HG03159 (cell line): ENCODE measurements around the gene MAP2K5.

Source experiments
- ATAC-seq: cut with Tn5 transposase; IDR thresholded peaks from one replicate; pipeline ENCODE4 v1.9.1; 2021; ENCODE audit warnings: mild to moderate bottlenecking, moderate library complexity; ENCODE audit not compliant: unreplicated experiment

MAP2K5 gene

DNA sequence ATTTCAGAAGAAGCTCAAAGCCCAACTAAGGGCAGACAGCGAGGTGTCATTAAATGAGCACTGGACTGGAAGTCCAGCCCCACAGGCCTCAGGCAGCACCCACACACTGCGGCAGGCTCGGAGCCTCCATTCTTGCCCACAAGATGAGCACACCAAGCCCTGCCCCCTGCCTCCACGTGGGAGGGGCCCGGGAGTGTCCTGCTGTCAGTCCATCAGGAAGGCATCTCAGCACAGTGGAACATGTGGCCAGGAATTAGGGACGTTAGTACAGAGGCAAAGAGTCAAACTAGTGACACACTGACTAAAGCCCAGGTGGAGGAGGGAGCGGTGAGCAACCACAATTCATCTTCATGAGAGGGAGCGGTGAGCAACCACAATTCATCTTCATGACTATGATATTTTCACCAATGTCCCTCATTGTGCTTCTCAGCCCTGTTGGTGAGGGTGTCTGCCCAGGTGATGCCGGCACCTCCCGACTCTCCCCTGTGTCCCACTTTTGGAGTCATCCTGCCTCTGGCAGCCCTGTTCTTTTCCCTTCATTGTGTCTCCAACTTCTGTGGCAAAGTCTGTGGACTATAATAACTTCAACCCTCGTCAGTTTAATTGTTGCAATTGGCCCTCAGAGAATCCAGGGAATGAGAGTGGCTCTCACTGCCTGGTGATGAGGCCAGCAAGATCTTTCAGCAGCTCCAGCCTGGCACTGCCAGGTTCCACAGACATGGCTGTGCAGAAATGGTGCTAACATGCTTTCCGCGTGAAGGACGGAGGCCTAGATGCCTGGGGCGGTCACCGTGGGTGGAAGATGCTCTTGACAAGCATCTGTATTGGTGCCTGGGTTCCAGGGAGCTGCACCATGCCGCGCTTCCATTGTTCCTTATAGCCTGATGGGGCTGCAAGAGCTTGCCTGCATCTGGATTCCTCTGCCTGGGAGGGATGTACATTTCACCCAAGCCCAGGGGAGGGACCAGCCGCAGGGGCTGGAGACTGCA lies 259.7 kb downstream of the MAP2K5 start:
- no peak for ATAC-seq

DNA sequence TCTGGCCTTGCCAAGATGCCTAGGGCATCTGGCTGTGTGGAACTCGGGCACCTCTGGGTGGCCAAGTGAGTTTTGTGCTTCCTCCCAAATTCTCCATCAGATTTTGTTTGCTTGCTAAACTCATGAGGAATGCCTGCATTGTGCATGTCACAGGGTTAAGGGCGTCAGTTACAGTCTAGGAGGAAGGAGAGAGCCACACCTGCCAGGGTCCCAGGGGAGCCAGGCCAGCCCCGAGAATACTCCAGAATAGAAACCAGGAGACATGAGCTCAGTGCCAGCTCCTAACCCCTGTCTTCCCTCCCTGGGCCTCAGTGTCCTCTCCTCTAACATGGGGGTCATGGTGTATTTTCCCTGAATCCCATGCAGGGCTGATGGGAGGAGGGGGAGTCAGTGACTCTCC lies 260.8 kb downstream of the MAP2K5 start:
- no peak for ATAC-seq

DNA sequence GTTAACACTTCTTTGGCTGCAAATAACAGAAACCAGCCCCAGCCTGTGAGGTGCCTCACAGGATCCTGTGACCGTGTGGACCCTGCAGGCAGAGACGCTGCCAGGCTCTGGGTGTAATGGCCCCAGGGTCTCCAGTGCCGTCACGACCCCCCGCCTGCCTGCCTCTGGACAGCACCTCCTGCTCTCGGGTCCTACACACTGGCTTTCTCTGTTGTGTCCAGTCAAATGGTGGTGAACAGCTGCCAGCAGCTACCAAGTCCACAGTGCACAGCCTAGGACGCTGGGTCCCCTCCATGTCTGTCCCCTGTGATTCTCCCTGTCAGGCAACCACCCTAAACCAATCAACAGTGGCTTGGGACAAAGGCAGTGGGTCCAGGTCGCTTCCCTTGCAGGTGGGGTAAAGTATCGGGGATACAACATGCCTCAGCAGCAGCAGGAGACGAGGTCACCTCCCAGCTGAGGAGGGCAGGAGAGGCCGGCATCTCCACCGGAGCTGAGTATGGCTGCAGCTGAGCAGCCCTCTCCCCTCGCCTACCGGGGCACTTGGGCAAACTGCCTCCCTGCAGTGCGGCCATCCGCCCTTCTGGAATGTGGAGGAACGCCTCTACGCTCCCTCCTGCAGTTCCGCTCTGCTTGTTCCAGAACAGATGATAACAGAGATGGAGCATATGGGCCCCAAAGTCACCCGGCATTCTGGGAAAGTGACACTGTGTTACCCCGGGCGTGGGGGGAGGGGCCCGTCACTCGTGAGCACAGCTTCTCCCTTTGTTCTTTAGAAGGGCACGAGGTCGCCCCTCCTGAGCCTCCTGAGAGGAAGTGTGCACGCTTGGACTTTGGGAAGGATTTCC lies 261.7 kb downstream of the MAP2K5 start:
- no peak for ATAC-seq

DNA sequence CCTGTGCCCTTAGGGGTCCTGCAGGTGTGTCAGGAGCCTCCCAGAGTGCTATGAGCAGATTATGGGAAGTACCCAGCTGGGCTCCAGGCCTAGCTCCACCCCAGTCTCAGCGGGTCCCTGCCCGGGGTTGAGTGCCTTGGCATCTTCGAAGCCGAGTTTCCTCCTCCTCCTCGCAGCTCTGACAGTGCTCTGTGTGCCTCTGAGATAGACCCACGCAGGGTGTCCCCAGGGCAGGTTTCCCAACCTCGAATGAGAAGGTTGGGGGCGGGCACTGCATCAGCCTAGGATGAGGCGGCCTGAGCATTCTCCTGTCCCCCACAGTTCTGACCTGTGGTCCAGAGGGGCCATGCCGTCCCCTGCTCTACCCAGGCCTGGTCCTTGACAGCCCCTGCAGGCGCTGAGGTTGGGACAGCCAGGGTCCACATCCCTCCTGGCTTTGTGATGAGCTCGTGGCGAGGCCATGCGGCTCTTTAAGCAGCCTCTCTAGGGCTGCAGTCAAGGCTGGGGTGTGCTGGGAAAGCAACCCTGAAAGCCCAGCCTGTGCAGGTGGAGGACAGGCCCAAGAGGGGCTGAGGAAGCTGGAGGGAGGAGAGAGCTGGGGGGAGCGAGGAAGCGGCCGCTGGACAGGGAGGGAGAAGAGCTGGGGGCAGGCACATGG lies 262.6 kb downstream of the MAP2K5 start:
- ATAC-seq = no peak

DNA sequence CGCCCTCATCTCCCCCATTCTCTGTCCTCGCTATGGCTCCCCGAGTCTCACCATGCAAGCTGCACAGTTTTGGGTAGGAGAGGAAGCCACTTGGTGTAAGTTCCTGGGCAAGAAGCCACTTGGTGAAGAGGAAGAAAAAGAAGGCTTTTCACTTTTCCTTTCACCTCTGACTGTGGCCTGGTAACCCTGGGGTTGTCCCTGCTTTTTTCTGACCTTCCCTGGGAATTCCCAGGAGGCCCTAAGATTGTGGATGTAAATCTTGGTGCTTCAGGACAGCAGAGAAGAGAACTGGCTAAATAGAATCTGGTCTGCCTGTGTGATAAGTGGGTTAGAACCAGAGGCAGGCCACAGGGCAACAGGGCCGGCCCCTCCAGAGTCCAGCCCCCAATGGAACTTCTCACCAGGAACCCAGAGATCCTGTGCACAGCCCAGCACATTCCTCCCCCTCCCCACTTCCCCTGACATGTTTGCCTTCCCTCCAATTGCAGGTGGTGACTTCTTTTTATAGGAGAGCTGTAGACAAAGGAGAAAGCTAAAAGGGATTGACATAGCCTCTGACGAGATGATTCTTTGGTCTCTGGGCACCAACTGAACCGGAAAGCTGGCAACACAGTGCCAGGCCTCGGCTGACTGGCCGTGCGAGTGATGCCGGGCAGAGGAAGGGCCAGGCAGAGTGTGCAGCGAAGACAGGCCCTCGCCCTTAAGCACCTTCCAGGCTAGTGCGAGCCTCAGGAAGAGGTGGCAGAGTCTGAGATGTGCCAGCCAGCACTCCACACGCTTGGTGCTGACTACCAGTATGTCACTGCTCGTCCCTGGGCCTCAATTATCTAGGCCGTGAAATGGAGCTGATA lies 263.4 kb downstream of the MAP2K5 start:
- ATAC-seq = no peak

DNA sequence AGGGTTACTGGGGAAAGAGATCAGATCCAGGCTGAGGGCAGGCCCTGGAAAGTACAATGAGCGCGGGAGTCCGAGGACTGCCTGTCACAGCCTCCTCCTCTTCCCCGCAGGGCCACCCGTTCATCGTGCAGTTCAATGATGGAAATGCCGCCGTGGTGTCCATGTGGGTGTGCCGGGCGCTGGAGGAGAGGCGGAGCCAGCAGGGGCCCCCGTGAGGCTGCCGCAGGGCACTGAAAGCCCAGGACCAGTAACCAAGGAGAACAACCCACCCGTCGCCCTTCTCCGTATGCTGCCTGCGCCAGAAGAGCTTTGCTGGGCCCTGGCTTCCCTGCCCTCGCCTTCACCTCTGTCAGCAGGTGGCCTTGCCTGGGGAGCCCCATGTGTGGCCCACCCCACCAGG lies 264.0 kb downstream of the MAP2K5 start:
- no peak for ATAC-seq

DNA sequence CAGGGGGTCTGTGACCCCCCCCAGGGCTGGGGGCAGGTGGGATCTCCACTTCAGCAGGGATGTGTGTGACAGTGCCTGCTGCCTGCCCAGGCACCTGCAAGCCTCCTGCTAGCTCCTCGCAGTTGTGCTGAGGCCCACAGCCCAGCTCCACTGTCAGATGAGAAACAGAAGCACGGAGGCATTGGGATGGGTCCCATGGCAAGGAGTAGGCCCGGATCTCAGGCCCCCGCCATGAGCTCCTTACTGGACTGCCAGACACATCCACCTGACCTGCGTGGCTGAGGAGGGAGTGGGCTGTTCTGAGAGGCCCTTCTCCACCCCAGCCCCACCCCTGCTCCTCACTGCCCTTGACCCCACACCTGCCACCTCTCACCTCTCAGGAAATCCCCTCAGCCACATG lies 264.6 kb downstream of the MAP2K5 start:
- no peak for ATAC-seq

DNA sequence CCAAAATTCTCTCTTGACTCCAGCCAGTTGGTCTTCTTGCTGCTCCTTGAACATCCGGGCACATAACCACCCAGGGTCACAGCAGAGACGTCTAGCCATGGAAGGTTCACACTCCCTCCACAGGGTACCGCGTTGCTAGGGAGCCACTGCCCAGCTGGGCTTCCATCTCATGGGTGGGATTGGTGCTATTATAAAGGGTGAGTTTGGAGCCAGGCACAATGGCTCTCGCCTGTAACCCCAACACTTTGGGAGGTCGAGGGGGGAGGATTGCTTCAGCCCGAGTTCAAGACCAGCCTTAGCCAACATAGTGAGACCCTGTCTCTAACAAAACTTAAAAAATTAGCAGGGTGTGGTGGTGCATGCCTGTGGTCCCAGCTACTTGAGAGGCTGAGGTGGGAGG lies 265.3 kb downstream of the MAP2K5 start:
- no peak for ATAC-seq

DNA sequence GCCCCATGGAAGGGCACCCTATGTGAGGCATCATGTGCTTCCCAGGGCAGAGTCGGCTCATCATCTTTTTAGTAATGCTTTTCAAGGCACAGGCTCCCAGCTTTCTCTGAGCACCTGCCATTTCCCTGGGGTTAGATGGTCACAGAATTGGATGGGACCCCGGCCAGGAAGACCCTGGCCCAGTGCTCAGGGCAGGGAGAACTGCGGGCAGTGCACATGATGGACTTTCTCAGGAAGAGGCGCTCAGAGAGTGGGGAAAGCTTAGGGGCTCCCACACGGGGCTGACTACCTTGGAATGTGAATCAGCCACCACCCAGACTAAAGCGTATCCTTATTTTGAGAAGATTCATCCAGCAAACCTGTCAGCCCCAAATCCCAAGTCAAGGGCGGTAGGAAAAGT lies 266.3 kb downstream of the MAP2K5 start:
- no peak for ATAC-seq

DNA sequence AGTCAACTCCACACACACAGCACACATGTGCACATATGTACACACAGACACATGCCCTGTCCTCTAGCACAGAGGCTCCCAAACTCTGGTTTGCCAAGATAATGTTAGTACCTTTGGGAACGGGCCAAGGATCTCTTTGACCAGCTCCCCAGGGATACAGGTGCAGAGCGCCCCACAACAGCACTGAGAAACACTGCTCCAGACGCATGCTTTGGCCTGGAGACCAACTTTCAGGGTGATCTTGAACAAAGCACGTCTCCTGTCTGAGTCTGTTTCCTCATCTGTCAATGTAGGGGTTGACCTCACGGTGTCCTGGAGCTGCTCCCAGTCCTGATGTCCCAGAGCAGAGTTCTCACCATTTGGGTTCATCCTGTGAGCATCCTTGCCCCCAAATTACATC lies 266.9 kb downstream of the MAP2K5 start:
- ATAC-seq = no peak

DNA sequence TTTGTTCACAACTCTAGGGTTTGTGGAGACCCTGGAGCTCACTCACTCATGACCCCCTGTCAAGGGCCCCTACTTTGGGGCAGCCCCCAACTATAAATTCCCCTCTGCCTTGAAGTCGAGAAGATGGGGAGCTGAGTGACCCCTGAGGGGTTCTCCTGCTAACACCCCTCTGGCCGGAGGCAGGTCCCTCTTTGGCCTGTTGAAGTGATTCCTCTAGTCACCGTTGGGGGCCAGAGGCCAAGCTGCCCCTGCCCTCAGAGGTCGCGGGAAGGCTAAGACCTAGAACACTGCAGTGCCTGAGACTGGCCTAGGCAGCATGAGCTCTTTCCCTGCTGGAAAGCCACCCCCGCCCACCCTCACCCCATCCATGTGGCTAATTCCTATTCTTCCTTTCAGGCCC lies 267.4 kb downstream of the MAP2K5 start:
- ATAC-seq = no peak

DNA sequence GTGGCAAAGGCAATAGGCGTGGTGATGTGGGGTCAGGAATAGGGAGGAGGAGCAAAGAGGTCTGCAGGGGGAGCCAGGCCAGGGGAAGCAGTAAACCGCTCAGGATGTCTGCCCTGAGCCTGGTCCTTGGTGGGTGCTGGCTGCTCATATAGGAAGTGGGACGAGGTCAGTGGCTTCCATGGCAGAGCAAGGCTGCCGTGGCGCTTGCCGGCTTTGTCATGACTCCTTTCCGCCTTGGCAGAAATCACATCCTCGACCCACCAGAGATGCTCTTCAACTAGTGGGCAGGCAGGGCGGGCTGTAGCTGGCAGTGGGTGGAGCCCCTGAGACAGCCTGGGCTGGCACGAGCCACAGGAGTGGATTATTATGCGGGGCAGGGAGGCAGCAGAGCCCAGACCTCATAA lies 269.7 kb downstream of the MAP2K5 start:
- no peak for ATAC-seq

DNA sequence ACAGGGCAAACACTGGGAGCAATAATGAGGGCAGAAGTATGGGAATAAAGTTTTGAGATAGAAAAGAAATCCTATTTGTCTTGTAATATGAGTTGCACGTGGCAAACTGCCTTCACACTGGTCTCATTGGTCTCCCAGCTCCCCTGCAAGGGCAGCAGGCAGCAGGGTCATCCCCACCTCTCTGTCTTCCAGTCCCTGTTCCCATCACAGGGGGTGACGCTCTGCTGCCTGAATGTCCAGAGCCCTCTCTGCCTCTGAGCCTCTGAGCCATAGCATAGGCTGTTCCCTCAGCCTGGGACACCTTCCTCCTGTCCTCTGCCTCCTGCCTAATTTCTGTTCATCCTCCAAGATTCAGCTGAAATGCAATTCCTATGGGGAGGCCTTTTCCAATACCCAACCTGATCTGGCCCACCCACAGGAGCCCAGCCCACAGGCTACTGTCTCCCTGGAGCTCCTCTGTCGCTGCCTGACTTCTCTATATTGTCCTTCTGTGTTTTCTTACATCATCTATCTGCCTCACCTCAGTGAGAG lies 270.7 kb downstream of the MAP2K5 start:
- ATAC-seq = no peak

DNA sequence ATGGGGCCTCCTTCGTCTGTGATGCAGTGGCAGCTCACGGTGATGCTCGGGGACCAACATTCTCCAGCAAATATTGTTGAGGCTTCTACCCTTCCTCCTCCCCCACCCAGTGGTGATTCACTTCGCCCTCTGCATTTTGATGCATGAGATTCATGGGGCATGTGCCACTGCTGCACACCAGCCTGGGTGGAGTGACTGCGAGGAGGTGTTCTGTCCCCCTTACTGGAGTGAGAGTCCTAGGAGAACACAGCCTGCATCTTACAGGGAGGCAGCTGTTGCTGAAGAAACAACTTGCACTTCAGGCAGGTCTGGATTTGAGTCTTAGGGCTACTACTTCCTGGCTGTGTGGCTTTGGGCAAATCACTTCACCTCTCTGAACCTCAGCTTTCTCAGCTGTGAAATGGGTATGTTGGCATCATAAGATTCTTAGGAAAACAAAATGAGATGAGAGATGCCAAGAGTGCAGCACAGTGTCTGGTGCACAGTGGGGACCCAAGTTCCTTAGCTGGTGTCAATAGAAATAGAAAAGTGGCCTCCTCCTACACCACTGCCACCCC lies 272.6 kb downstream of the MAP2K5 start:
- ATAC-seq = no peak

DNA sequence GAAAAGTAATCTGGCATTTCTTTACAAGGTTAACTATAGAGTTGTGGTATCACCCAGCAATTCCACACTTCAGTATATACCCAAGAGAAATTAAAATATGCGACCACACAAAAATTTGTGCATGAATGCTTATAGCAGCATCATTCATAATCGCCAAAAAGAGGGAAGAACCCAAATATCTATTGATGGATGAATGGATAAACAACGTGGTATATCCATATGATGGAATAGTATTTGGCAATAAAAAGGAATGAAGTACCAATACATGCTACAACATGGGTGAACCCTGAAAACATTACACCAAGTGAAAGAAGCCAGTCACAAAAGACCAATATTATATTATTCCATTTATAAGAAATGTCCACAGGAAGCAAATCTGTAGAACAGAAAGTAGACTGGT lies 274.2 kb downstream of the MAP2K5 start:
- no peak for ATAC-seq

DNA sequence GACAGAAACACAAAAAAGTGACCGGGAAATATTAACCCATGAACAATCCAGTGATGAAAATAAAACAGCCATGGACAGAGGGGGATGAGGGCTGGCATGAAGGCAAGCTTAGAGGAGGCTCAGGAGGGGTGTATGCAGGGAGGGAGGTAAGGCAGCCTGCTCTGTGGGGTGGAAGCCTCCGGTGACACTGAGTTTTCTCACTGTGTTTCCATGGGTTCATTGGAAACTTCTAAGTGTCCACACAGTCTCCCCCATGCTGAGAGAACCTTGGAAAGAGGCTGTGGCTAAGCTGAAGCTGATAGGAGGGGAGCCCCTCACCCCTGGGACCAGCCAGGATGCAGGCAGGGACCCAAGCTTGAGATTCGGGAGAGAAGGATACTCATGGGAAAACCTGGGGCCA lies 276.0 kb downstream of the MAP2K5 start:
- ATAC-seq = no peak

DNA sequence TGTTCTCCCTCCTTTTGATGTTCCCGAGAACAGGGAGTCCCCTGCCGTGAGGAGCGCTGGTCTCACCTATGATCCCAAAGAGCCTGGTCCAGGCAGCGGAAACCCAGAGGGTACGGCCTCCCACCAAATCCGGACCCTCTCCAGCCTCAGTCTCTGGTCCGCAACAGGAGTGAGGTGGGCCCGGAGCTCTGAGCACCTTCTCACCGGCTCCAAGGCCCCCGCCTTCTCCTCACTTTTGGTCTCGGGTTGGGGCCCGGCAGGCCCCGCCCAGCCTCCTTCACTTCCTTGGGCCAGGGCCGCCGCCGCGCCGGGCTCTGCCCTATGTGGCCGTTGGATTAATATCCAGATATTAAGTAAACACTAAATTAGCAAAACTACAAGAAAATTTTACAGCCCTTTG lies 277.1 kb downstream of the MAP2K5 start:
- no peak for ATAC-seq

DNA sequence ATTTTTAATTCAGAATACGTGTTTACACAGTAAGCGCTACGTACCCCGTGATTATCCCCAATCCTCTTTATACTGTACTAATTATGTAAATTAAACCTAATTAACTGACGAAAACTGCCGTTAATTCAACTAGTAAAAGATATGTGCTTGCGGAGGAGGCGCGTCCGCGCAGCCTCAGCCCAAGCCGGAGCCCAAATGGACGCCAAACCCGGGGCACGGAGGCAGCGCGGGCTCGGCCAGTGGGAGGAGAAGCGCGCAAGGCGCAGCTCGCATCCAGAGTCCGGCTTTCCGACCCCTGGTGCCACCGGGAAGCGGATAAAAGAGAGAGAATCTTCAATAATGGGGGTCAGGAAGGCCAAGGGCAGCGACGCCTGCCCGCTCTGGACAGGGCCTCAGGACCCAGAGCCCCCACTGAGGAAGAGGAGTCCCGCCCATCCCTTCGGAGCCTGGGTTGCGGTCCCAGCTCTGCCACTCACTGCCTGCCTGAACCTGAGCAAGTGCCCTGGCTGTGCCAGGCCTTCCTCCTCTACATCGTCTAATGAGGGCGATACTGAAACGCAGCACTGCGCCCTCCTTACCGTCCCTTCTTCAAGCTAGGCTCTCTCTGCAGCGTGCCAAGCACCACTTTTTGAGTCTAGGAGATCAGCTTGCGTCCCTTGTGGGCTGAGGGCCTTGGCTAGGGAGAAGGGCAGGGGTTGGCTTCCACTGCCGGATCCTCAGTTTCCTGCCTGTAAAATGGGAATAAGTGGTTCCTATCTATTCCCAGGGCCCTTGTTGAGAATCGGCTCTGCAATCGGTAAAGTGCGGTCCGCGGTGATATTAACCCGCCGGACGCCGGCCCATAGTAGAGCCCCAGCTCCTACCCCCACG lies 277.9 kb downstream of the MAP2K5 start:
- ATAC-seq = no peak
